GM10266 (cell line): ENCODE data around the gene ZNF200.

Experiments
- DNase-seq: peaks from one replicate; pipeline ENCODE4 v3.0.0; 2012; ENCODE audit errors: extremely low spot score
- TF ChIP-seq, protein P1 (sequence below): IDR thresholded peaks from 2 replicates; pipeline ENCODE4 v1.5.1; 2012; ENCODE audit warnings: mild to moderate bottlenecking, low read depth; ENCODE audit not compliant: control insufficient read depth, insufficient read depth; ENCODE audit errors: missing control alignments

The ZNF200 gene

GRCh38 chr16:3234543-3234856, 458 bp downstream of the ZNF200 start:
- TF ChIP-seq, protein P1, sequence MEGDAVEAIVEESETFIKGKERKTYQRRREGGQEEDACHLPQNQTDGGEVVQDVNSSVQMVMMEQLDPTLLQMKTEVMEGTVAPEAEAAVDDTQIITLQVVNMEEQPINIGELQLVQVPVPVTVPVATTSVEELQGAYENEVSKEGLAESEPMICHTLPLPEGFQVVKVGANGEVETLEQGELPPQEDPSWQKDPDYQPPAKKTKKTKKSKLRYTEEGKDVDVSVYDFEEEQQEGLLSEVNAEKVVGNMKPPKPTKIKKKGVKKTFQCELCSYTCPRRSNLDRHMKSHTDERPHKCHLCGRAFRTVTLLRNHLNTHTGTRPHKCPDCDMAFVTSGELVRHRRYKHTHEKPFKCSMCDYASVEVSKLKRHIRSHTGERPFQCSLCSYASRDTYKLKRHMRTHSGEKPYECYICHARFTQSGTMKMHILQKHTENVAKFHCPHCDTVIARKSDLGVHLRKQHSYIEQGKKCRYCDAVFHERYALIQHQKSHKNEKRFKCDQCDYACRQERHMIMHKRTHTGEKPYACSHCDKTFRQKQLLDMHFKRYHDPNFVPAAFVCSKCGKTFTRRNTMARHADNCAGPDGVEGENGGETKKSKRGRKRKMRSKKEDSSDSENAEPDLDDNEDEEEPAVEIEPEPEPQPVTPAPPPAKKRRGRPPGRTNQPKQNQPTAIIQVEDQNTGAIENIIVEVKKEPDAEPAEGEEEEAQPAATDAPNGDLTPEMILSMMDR, result no peak
- DNase-seq, result no peak

DNA sequence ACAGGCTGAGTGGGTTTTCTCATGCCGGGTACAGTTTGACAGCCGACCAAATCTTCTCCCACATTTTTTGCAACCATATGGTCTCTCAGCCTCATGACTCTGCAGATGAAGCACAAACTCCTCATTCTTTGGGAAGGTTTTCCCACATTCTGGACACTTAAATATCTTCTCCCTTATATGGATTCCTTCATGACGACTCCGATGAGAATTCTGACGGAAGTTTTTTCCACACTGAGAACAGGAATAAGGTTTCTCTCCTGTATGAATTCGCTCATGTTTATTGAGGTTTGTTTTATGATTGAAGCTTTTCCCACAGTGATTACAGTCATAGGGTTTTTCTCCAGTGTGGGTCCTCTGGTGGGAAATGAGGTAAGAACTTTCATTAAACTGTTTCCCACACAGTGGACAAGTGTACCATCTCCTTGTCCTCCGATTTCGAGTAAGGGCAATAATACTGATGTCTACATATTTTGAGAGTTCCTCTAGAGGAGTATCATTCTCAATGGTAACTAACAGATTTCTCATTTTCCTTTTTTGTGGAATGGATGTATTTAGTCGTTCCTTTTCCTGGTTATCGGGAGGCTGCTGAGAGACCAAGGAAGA, 10.9 kb downstream of the ZNF200 start:
- no peak for DNase-seq
- TF ChIP-seq, protein P1, result no peak

DNA sequence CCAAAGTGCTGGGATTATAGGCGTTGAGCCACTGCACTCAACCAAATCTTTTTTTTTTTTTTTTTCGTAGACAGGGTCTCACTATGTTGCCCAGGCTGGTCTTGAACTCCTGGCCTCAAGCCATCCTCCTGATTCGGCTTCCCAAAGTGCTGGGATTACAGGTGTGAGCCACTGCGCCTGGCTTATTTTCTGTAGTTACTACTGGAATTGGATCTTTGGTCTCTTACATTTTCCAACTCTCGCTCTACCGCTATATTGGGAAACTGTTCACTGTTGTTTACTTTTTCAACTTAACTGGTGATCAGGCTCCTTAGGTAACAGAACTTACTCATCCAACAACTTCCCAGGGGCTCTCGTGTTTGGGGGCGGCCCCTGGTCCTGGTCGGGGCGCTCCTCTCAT, 14.1 kb downstream of the ZNF200 start:
- no peak for DNase-seq

DNA sequence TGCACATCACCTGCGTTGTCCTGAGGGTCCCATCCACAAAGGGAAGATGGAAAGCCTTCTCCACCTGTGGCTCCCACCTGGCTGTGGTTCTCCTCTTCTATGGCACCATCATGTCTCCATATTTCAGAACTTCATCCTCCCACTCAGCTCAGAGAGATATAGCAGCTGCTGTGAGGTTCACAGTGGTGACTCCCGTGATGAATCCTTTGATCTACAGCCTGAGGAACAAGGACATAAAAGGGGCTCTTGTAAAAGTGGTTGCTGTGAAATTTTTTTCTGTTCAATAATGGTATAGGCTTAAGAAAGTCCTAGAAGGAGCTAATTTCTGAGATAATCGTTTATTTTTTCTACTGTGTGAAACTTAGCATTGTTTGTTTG, 18.7 kb downstream of the ZNF200 start:
- no peak for DNase-seq
- TF ChIP-seq, protein P1, result no peak

More for the DNA sequence above, 14.1 kb downstream of the ZNF200 start:
- TF ChIP-seq, protein P1, result no peak

DNA sequence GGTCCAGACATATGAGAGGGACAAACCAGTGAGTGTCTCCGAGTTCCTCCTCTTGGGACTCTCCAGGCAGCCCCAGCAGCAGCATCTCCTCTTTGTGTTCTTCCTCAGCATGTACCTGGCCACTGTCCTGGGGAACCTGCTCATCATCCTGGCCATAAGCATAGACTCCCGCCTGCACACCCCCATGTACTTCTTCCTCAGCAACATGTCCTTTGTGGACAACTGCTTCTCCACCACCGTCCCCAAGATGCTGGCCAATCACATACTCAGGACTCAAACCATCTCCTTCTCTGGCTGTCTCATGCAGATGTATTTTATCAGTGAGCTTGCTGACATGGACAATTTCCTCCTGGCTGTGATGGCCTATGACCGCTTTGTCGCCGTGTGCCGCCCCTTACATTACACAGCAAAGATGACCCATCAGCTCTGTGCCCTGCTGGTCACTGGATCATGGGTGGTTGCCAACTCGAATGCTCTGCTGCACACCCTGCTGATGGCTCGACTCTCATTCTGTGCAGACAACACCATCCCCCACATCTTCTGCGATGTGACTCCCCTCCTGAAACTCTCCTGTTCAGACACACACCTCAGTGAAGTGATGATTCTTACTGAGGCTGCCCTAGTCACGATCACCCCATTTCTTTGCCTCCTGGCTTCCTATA, 19.2 kb downstream of the ZNF200 start:
- TF ChIP-seq, protein P1, result no peak
- no peak for DNase-seq

DNA sequence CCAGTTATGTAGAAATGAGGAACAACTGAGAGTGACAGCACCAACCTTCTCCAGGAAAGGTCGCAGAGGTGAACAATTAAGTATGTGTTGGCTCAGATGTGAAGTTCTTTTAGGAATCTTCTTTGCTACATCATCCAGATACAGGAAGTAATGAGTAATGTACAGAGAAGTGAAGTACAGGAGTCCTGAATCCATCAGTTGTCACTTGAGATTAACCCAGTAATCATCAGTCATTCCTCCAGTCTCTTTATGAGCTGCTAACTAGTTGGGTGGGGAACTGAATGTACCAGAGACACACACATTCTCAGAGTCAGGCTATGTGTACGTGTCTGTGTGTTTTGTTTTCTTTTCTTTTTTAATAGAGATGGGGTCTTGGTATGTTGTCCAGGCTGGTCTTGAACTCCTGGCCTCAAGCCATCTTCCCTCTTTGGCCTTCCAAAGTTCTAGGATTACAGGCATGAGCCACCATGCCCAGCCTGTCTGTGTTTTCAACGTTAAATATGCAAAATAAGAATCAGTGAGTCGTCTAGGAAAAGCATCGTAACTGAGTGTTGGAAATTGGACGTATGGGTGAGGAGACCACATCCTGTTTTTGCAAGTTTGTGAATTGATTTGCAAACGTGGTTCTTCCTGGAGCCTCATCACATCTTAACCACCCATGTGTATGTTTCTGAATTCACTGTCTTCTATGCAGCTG, 19.9 kb downstream of the ZNF200 start:
- TF ChIP-seq, protein P1, result no peak
- no peak for DNase-seq

GRCh38 chr16:3212567-3212966, 22.4 kb downstream of the ZNF200 start:
- TF ChIP-seq, protein P1, result no peak
- no peak for DNase-seq
